WI38 (cell line): ENCODE data around the gene SLC30A2.

ENCODE experiments used
- H3K4me3 ChIP-seq: 2 replicates; pipeline ENCODE4 v1.5.1; 2011; ENCODE audit warnings: low read depth, mild to moderate bottlenecking, control low read depth, low read length
- CTCF ChIP-seq: IDR thresholded peaks from 2 replicates; pipeline ENCODE4 v1.5.1; 2012; ENCODE audit warnings: low read depth, mild to moderate bottlenecking, control low read depth, low read length

Gene SLC30A2

GRCh38 chr1:26084844-26085243, 38.9 kb upstream of the SLC30A2 start:
- no peak for TF ChIP-seq CTCF
- no peak overlapping the region for H3K4me3 ChIP-seq

GRCh38 chr1:26084091-26084561, 38.2 kb upstream of the SLC30A2 start:
- H3K4me3 ChIP-seq: no peak overlapping the region
- no peak for TF ChIP-seq CTCF

- no peak for TF ChIP-seq CTCF
- no peak overlapping the region for H3K4me3 ChIP-seq
These were observed 37.3 kb upstream of the SLC30A2 start for GRCh38 chr1:26083208-26083607.

GRCh38 chr1:26082020-26082350, 36.1 kb upstream of the SLC30A2 start:
- no peak for TF ChIP-seq CTCF
- H3K4me3 ChIP-seq: no peak overlapping the region

- no peak for TF ChIP-seq CTCF
- H3K4me3 ChIP-seq: no peak overlapping the region
These were observed 35.5 kb upstream of the SLC30A2 start for GRCh38 chr1:26081267-26082019.

- TF ChIP-seq CTCF: no peak
- H3K4me3 ChIP-seq: no peak overlapping the region
These were observed 34.3 kb upstream of the SLC30A2 start for GRCh38 chr1:26079960-26080814.

GRCh38 chr1:26079178-26079563, 33.3 kb upstream of the SLC30A2 start:
- no peak overlapping the region for H3K4me3 ChIP-seq
- no peak for TF ChIP-seq CTCF
